HG03135 (cell line): ENCODE measurements around the gene HECTD2.
"Not testable (repeated sequence)": the region's sequence is repeated elsewhere in the genome, so short reads cannot be mapped to it uniquely, and the experiment has no call there.

Experiments
- ATAC-seq: cut with Tn5 transposase; IDR thresholded peaks from one replicate; pipeline ENCODE4 v1.9.1; 2021; ENCODE audit warnings: mild to moderate bottlenecking, moderate library complexity; ENCODE audit not compliant: unreplicated experiment

The HECTD2 gene

GRCh38 chr10:91412354-91413087 lies 2.4 kb downstream of the HECTD2 start:
- no peak for ATAC-seq

DNA sequence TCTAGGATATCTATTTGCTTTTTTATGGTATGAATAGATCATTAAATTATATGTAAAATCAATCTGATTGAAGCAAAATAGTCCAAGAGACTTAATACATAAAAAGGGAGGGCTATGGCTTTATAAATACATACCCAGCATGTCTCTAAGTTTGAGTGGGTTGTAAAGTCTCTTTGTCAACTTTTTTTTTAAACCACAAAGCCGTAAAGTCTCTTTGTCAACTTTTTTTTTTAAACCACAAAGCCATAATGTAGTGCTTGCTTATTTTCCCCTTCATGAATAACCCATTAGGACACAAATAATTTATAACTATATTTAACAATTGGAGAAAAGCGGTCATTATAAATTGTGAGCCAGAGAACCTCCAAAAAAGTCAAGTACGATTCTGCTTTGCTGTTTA lies 5.7 kb downstream of the HECTD2 start:
- ATAC-seq: no peak

GRCh38 chr10:91416339-91416855 lies 6.3 kb downstream of the HECTD2 start:
- ATAC-seq: no peak

DNA sequence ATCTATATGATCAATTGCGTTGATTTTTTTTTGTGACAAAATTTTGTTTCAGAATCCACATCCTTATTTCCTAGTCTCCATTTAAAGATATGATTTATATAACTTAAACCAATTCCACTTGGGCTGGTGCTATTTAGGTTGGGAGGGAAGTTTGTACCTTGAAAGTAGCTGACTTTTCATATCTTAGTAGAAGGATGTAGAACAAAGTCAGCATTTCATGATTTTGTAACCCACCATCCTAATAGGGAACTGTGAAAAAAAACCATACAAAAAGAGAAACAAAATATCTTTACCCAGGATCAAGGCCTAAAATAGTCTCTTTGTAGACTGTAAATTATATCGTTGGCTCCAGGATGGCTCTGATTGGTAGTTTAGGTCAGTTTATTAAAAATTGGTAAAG lies 8.3 kb downstream of the HECTD2 start:
- no peak for ATAC-seq

DNA sequence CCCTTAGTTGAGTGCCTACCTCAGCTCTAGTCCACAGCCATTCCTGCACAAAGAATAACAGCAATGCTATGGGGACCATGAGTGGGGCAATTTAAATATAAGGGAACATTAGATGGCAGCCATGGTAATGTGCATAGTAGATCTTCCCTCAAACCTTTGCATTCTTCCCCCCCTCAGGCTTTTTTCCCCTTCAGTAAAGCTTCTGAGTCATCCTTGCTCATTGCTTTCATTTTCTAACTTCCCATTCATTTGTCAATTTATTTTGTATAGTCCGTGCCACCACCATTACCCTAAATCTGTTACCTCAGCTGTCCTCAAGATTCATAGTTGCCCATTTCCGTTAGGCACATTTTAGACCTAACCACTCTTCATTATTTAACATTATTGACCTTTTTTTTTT lies 10.7 kb downstream of the HECTD2 start:
- no peak for ATAC-seq

DNA sequence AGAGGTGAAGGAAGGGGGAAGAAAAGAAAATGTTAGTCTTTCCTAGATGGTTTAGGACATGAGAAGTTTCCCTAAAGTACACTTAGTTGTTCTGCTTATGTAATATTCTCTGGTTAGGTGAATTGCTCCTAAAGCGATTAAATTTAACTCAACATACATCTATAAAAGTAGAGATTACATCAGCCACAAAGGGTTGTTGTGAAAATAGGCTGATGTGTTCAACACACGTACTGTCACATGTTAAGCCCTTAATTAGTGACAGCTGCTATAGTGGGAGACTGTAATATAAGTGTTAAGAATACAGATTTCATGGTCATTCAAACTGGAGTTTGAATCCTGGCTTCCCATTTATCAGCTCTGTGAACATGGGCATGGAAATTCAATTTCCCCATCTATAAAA lies 12.8 kb downstream of the HECTD2 start:
- no peak for ATAC-seq

DNA sequence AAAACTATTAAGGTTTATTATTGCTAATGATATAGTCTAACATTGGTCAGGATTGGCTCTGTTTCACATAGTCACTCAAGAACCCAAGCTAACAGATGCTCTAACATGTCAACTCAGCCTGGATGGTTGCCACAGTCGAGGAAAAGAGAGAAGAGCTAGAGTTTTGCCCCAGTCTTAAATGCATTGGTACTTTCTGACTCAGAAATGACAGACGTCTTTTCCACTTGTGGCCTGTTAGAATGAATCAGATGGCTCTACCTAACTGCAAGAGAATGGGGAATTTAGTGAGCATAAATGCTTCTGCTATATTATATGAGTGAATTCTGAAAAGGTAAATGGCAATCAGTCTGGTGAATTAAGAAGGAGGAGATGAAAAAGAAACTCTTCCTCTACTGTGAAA lies 13.9 kb downstream of the HECTD2 start:
- no peak for ATAC-seq

DNA sequence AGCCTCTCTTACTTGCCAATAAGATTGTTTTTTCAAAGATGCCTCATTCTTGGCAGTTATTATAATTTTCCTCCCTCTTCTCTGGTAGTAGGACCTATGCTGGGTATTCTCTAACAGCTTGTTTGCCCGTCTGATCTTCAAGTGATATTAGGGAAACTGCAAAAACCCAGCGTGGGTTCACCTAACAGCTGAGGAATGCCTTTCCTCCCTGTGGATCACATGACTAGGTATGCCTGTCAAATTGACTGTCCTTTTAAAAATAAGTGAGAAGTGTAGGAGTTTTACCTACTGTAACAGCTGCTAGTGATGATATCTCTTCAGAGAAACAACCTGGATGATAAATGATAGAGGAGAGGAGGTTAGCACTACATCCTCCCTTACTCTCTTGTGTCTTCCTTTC lies 22.0 kb downstream of the HECTD2 start:
- ATAC-seq: no peak

GRCh38 chr10:91433620-91434019 lies 23.5 kb downstream of the HECTD2 start:
- no peak for ATAC-seq

GRCh38 chr10:91434041-91434440 lies 23.9 kb downstream of the HECTD2 start:
- no peak for ATAC-seq

DNA sequence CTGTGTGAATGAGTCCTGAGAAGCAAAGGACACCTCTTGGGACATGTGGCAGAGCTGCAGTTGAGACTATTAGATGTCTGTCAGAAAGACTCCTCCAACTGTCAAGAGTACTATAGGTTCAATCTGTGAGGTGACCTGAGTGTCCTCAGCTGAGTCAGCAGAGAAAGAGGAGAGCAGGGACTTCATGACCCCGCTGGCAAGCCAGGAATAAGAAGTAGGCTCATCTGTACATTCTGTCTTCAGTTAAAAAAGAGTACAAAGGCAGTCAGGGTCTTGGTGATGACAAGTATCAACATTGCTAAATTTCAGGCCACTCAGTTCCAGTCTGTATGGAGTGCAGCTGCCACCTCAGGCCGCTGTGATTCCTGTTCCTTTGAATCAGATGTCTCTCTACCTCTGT lies 25.1 kb downstream of the HECTD2 start:
- ATAC-seq: no peak

GRCh38 chr10:91438228-91438627 lies 28.1 kb downstream of the HECTD2 start:
- ATAC-seq: not testable (repeated sequence)

DNA sequence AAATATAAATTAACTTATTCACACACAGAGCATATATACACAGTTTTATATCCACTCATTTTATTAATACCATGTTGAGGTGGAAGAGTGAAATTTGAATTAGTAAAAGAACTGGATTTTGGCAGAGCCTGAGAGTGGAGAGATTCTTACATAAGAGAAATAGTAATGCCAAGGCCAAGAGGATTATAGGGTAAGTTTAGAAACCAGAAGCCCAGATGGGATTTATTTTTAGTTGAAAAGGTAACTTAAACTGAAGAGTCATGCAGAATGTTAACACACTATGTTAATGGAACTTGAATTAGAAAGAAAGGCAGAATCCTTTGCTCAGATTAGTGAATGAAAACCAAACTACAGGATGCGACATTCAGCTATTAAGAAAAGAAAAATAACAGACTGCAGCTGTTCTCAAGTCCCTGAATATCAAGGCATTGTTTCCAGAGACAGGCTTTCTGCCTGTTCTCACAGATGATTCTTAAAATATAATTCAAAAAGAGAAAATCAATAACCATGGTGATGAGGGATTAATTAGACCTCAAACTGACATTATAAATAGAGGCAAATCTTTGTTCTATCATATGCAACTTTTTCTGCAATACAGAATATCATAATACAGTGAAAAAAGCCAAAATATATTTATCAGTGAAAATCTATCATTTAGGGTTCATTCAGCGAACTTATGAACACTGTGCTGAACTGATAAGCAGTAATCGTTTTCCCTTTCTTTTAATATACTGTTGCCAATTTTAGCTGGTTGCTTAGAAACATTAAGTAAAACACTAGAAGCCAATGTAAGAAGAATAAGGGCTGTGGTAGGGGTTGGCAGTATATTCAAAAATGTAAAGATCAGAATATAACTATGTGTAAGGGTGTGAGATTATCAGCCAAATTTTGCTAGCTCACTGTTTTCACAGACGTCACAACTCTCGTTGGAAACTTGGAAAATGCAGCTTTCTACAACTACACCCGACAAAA lies 34.4 kb downstream of the HECTD2 start:
- no peak for ATAC-seq

DNA sequence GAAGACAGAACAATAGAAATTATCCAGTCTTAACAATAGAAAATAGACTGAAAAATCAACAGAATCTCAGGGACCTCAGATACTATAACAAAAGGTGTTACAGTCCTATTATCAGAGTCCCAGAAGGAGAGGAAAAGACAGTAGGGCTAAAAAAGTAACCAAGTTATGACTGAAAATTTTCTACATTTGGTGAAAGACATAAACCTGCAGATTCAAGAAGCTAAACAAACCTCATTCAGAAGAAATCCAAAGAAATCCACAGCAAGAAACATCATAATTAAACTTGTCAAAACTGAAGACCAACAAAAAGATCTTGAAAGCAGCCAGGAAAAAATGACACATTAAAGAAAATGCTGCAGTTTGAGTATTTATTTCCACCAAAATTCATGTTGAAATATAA lies 41.9 kb downstream of the HECTD2 start:
- ATAC-seq: no peak

DNA sequence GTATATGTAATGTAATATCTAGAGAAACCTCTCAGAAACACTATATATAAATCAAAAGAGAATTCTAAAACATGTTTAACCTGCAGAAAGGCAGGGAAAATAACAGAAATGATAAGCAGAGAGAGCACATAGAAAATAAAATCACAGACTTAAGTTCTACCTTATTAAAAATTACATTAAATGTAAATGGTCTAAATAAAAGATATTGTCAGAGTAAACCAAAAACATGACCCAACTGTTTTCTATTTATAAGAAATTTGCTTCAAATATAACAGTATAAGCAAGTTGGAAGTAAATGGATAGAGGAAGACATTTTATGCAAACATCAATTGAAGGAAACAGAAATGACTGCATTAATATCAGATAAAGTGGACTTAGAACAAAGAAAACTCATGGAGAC lies 43.4 kb downstream of the HECTD2 start:
- ATAC-seq: no peak

- not testable (repeated sequence) for ATAC-seq
Observed at GRCh38 chr10:91455135-91455534, 45.0 kb downstream of the HECTD2 start.

- ATAC-seq: no peak
Observed at GRCh38 chr10:91460681-91461080, 50.5 kb downstream of the HECTD2 start.

DNA sequence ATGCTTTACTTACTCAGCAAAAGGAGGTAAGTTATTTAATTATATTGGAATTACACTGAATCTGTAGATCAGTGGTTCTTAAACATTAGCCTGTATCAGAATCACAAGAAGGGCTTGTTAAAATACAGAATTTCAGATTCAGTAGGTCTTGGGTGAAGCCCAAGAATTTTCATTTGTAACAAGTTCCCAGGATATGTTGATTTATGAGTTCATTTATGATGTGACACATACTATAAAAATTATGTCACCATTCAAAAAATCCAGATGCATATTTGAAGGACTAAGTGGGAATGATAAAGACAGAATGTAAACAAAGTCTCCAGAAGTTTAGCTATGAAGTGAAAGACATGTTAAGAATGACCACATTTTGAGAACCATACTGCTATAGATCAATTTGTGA lies 52.3 kb downstream of the HECTD2 start:
- no peak for ATAC-seq

DNA sequence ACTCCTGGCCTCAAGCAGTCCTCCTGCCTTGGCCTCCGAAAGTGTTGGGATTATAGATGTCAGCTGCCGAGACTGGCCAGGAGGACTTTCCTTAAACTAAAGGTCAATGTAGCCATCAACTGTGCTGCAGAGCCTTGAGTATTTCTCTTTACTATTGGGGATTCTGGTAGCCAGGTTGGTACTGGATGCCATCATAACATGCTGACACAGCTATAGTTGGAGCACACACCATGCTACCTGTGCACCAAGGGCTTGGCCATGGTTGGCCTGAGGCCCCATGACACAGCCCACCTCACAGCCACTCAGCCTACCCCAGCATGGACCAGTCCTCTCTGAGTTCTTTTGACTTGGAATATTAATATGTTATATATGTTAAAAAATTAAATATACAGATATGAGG lies 54.4 kb downstream of the HECTD2 start:
- ATAC-seq: no peak

- no peak for ATAC-seq
Observed at GRCh38 chr10:91465261-91465660, 55.1 kb downstream of the HECTD2 start.

DNA sequence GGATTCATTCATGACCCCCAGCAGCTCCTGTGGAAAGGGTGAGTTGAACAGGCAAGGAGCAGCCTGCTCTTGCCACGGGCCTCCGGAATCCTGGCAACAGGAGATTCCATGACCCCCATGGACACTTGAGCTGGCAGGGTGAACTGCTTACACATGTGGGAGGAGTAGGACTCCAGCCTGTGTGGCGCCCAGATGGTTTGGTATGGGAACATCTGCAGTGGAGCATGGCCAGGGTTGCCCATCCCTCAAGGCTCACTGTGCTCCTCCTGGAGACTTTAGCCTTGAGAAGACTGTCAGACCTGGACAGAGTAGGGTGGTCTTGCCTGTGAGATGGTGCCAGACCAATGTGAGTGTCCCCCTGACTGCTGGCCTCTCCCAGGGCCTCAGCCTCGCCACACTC lies 57.0 kb downstream of the HECTD2 start:
- no peak for ATAC-seq

DNA sequence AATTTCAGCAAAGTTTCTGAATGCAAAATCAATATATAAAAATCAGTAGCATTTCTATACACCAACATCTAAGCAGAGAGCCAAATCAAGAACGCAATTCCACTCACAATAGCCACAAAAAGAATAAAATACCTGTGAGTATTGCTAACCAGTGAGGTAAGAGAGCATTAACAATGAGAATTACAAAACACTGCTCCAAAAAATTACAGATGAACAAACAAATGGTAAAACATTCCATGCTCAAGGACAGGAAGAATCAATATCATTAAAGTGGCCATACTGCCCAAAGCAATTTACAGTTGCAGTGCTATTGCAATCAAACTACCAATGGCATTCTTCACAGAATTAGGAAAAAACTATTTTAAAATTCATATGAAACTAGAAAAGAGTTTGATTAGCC lies 61.5 kb downstream of the HECTD2 start:
- ATAC-seq: no peak
